Measurements from ENCODE around the gene ZNF132.

DNA sequence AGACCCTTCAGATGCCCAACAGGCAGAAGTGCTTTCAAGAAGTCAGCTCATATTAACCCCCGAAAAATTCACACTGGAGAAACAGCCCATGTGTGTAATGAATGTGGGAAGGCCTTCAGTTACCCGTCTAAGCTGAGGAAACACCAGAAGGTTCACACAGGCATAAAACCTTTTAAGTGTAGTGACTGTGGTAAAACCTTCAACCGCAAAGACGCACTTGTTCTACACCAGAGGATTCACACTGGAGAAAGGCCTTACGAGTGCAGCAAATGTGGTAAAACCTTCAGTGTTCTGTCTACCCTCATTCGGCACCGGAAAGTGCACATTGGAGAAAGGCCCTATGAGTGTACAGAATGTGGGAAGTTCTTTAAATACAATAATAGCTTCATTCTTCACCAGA, 22.9 kb downstream of the ZNF132 start:
- TF ChIP-seq, protein P1, sequence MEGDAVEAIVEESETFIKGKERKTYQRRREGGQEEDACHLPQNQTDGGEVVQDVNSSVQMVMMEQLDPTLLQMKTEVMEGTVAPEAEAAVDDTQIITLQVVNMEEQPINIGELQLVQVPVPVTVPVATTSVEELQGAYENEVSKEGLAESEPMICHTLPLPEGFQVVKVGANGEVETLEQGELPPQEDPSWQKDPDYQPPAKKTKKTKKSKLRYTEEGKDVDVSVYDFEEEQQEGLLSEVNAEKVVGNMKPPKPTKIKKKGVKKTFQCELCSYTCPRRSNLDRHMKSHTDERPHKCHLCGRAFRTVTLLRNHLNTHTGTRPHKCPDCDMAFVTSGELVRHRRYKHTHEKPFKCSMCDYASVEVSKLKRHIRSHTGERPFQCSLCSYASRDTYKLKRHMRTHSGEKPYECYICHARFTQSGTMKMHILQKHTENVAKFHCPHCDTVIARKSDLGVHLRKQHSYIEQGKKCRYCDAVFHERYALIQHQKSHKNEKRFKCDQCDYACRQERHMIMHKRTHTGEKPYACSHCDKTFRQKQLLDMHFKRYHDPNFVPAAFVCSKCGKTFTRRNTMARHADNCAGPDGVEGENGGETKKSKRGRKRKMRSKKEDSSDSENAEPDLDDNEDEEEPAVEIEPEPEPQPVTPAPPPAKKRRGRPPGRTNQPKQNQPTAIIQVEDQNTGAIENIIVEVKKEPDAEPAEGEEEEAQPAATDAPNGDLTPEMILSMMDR (conservative IDR thresholded peaks at IDR 0.05; ENCODE audit: low read depth in 2 of 2), result no peak
- TF ChIP-seq EZH2 (IDR thresholded peaks at IDR 0.05; ENCODE audit: low read depth, unreplicated experiment) (no peak), EZH2phosphoT487 (IDR thresholded peaks at IDR 0.05; ENCODE audit: unreplicated experiment) (no peak), POLR2AphosphoS5 (IDR thresholded peaks at IDR 0.05; ENCODE audit: low read depth) (no peak), ZNF114 (CRISPR knock-in tag; IDR thresholded peaks at IDR 0.05) (no peak), JUNB (IDR thresholded peaks at IDR 0.05; ENCODE audit: unreplicated experiment) (no peak), CREB1 (CRISPR knock-in tag; IDR thresholded peaks at IDR 0.05; ENCODE audit: low read depth) (no peak), ZNF331 (CRISPR knock-in tag; IDR thresholded peaks at IDR 0.05; ENCODE audit: low read depth) (no peak), NANOG (IDR thresholded peaks at IDR 0.05; ENCODE audit: borderline replicate concordance) (no peak)
- TF ChIP-seq, protein P2, sequence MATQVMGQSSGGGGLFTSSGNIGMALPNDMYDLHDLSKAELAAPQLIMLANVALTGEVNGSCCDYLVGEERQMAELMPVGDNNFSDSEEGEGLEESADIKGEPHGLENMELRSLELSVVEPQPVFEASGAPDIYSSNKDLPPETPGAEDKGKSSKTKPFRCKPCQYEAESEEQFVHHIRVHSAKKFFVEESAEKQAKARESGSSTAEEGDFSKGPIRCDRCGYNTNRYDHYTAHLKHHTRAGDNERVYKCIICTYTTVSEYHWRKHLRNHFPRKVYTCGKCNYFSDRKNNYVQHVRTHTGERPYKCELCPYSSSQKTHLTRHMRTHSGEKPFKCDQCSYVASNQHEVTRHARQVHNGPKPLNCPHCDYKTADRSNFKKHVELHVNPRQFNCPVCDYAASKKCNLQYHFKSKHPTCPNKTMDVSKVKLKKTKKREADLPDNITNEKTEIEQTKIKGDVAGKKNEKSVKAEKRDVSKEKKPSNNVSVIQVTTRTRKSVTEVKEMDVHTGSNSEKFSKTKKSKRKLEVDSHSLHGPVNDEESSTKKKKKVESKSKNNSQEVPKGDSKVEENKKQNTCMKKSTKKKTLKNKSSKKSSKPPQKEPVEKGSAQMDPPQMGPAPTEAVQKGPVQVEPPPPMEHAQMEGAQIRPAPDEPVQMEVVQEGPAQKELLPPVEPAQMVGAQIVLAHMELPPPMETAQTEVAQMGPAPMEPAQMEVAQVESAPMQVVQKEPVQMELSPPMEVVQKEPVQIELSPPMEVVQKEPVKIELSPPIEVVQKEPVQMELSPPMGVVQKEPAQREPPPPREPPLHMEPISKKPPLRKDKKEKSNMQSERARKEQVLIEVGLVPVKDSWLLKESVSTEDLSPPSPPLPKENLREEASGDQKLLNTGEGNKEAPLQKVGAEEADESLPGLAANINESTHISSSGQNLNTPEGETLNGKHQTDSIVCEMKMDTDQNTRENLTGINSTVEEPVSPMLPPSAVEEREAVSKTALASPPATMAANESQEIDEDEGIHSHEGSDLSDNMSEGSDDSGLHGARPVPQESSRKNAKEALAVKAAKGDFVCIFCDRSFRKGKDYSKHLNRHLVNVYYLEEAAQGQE (IDR thresholded peaks at IDR 0.05; ENCODE audit: unreplicated experiment), result no peak
- TF ChIP-seq, protein P3, sequence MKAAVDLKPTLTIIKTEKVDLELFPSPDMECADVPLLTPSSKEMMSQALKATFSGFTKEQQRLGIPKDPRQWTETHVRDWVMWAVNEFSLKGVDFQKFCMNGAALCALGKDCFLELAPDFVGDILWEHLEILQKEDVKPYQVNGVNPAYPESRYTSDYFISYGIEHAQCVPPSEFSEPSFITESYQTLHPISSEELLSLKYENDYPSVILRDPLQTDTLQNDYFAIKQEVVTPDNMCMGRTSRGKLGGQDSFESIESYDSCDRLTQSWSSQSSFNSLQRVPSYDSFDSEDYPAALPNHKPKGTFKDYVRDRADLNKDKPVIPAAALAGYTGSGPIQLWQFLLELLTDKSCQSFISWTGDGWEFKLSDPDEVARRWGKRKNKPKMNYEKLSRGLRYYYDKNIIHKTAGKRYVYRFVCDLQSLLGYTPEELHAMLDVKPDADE (IDR thresholded peaks at IDR 0.05), result no peak
- TF ChIP-seq, protein P4, sequence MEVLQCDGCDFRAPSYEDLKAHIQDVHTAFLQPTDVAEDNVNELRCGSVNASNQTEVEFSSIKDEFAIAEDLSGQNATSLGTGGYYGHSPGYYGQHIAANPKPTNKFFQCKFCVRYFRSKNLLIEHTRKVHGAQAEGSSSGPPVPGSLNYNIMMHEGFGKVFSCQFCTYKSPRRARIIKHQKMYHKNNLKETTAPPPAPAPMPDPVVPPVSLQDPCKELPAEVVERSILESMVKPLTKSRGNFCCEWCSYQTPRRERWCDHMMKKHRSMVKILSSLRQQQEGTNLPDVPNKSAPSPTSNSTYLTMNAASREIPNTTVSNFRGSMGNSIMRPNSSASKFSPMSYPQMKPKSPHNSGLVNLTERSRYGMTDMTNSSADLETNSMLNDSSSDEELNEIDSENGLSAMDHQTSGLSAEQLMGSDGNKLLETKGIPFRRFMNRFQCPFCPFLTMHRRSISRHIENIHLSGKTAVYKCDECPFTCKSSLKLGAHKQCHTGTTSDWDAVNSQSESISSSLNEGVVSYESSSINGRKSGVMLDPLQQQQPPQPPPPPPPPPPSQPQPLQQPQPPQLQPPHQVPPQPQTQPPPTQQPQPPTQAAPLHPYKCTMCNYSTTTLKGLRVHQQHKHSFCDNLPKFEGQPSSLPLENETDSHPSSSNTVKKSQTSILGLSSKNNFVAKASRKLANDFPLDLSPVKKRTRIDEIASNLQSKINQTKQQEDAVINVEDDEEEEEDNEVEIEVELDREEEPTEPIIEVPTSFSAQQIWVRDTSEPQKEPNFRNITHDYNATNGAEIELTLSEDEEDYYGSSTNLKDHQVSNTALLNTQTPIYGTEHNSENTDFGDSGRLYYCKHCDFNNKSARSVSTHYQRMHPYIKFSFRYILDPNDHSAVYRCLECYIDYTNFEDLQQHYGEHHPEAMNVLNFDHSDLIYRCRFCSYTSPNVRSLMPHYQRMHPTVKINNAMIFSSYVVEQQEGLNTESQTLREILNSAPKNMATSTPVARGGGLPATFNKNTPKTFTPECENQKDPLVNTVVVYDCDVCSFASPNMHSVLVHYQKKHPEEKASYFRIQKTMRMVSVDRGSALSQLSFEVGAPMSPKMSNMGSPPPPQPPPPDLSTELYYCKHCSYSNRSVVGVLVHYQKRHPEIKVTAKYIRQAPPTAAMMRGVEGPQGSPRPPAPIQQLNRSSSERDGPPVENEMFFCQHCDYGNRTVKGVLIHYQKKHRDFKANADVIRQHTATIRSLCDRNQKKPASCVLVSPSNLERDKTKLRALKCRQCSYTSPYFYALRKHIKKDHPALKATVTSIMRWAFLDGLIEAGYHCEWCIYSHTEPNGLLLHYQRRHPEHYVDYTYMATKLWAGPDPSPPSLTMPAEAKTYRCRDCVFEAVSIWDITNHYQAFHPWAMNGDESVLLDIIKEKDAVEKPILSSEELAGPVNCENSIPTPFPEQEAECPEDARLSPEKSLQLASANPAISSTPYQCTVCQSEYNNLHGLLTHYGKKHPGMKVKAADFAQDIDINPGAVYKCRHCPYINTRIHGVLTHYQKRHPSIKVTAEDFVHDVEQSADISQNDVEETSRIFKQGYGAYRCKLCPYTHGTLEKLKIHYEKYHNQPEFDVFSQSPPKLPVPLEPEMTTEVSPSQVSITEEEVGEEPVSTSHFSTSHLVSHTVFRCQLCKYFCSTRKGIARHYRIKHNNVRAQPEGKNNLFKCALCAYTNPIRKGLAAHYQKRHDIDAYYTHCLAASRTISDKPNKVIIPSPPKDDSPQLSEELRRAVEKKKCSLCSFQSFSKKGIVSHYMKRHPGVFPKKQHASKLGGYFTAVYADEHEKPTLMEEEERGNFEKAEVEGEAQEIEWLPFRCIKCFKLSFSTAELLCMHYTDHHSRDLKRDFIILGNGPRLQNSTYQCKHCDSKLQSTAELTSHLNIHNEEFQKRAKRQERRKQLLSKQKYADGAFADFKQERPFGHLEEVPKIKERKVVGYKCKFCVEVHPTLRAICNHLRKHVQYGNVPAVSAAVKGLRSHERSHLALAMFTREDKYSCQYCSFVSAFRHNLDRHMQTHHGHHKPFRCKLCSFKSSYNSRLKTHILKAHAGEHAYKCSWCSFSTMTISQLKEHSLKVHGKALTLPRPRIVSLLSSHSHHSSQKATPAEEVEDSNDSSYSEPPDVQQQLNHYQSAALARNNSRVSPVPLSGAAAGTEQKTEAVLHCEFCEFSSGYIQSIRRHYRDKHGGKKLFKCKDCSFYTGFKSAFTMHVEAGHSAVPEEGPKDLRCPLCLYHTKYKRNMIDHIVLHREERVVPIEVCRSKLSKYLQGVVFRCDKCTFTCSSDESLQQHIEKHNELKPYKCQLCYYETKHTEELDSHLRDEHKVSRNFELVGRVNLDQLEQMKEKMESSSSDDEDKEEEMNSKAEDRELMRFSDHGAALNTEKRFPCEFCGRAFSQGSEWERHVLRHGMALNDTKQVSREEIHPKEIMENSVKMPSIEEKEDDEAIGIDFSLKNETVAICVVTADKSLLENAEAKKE (CRISPR knock-in tag; IDR thresholded peaks at IDR 0.05), result no peak
